ENCODE measurements around the gene MFSD12.
"Not testable (repeated sequence)": the region's sequence is repeated elsewhere in the genome, so short reads cannot be mapped to it uniquely, and the experiment has no call there.

The MFSD12 gene

GRCh38 chr19:3509566-3509989, 47.8 kb downstream of the MFSD12 start:
- TF ChIP-seq, protein P1, sequence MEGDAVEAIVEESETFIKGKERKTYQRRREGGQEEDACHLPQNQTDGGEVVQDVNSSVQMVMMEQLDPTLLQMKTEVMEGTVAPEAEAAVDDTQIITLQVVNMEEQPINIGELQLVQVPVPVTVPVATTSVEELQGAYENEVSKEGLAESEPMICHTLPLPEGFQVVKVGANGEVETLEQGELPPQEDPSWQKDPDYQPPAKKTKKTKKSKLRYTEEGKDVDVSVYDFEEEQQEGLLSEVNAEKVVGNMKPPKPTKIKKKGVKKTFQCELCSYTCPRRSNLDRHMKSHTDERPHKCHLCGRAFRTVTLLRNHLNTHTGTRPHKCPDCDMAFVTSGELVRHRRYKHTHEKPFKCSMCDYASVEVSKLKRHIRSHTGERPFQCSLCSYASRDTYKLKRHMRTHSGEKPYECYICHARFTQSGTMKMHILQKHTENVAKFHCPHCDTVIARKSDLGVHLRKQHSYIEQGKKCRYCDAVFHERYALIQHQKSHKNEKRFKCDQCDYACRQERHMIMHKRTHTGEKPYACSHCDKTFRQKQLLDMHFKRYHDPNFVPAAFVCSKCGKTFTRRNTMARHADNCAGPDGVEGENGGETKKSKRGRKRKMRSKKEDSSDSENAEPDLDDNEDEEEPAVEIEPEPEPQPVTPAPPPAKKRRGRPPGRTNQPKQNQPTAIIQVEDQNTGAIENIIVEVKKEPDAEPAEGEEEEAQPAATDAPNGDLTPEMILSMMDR (IDR thresholded peaks at IDR 0.05; ENCODE audit: control extremely low read depth, extremely low read depth, low read depth, missing control alignments): no peak
- ChIA-PET CTCF (no interaction called here), POLR2A (no interaction called here)
- DNase-seq (ENCODE audit: extremely low spot score): no peak

- no peak for DNase-seq (ENCODE audit: extremely low spot score)
- TF ChIP-seq, protein P1 (IDR thresholded peaks at IDR 0.05; ENCODE audit: control extremely low read depth, extremely low read depth, low read depth, missing control alignments): no peak
- POLR2A ChIA-PET: no interaction called here
- CTCF ChIA-PET: no interaction called here
Observed at GRCh38 chr19:3508771-3509535, 48.4 kb downstream of the MFSD12 start.

DNA sequence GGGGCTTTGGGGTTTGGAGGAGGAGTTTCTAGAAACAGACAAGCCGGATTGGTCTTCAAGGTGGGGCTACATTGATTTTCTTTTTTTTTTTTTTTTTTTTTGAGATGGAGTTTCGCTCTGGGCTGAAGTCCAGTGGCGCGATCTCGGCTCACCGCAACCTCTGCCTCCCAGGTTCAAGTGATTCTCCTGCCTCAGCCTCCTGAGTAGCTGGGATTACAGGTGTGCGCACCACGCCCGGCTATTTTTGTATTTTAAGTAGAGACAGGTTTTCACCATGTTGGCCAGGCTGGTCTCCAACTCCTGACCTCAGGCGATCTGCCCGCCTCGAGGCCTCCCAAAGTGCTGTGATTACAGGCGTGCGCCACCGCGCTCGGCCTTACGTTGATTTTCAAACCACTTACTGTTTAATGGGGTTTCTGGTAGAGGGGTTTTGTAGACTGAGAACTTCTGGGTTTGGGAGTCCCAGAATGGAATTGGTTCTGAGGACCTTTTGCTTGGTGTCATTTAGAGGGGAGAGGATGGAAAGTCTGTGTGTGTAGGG, 49.2 kb downstream of the MFSD12 start:
- POLR2A ChIA-PET; CTCF ChIA-PET; DNase-seq (ENCODE audit: extremely low spot score): not testable (repeated sequence)

DNA sequence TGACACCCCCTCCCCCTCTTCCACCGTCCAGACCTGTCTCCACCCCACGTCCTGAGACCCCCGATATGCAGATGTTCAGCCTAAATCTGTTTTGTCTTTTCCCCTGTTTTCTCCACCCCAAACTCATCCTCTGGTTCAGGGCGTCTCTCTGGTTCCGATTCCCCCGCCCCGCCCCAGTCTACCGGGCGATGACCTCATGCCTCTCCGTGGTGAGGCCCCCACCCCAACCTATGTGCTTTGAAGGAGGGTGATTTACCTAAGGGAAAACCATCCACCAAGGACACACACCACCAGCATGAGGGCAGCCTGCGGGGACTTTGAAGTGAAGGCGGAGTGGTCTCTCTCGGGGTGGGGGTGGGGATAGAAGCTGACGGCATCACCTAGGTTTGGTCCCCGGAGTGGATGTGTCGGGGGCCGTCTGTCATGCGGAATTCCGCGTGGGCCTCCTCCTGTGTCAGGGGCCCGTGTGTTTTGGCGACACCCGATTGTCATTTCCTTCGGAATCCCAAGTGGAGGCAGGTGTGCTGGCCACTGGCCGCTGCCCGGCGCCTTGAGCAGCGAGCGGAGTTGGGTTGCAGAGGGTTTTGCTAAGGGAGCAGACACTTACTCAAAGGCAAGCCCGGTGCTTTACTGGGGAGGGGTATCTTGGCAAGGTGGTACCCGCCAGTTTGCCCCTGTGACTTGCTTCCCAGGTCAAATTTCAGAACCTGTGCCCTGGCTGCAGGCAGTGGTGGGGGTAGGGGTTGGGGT, 49.8 kb downstream of the MFSD12 start:
- ChIA-PET POLR2A (no interaction called here), CTCF (no interaction called here)
- no peak for DNase-seq (ENCODE audit: extremely low spot score)
- TF ChIP-seq, protein P1 (IDR thresholded peaks at IDR 0.05; ENCODE audit: control extremely low read depth, extremely low read depth, low read depth, missing control alignments): no peak

DNA sequence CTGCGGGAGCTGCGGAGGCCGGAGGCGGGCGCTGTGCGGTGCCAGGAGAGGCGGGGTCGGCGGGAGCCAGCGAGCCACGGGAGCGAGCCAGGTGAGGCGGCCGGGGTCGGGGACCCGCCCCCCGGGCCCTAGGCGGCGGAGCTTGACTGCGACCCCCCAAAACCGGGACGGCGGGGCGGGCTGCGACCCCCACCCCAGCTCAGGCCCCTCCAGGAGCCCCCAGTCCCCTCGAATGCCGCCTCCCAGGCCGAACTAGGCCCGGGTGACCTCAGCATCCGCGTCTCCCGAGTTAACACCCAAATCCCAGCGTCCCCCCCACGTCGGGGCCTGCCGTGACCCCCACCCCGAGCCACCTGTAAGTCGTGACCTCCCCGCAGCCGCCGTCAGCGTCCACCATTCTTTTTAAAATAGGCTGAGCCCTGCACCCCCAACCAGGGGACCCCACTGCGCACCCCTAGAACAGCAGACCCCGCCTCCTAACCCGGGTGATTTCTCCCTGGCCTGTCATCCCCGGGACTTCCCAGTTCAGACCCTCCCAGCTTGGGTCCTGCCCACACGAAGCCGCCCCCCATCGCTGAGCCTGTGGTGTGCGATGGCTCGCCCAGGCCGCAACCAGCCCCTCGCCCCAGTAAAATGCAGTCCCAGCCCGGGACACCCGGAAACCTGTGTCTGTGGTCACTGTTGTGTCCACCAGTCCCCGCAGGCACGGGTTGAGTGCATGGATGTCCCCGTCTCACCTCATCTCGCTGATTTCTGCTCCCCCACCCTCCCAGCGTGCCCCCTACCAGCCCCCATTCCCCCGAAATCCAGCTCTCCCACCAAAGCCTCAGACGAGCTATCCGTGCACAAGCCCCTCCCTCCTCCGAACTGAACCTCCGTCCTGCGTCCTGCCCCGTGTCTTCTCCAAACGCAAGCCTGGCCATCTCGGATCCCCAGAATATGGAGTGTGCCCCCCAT, 50.7 kb downstream of the MFSD12 start:
- POLR2A ChIA-PET: interaction anchor here (0.7 kb wide), 1 partner anchor 302 kb away, joined by 4 read pairs; no protein-coding TSS in a partner anchor

GRCh38 chr19:3505598-3506383, 51.6 kb downstream of the MFSD12 start, which contains the start of gene FZR1:
FZR1 (plus strand) TSS chr19:3506311; CDS start chr19:3522990, 16,679 bp downstream.
- TF ChIP-seq, protein P1 (IDR thresholded peaks at IDR 0.05; ENCODE audit: control extremely low read depth, extremely low read depth, low read depth, missing control alignments): no peak
- CTCF ChIA-PET: interaction anchor here (1.9 kb wide), 1 partner anchor 21 kb away, joined by 5 read pairs; no protein-coding TSS in a partner anchor
- POLR2A ChIA-PET: interaction anchor here (0.7 kb wide), 1 partner anchor 301 kb away, joined by 4 read pairs; no protein-coding TSS in a partner anchor
- peak; percentile 100 for DNase-seq (ENCODE audit: extremely low spot score)

More for the DNA sequence above, 50.7 kb downstream of the MFSD12 start:
- CTCF ChIA-PET: interaction anchor here (1.9 kb wide), 1 partner anchor 22 kb away, joined by 5 read pairs; no protein-coding TSS in a partner anchor
- TF ChIP-seq, protein P1 (IDR thresholded peaks at IDR 0.05; ENCODE audit: control extremely low read depth, extremely low read depth, low read depth, missing control alignments): no peak
- peak; percentile 55 for DNase-seq (ENCODE audit: extremely low spot score)

Measured in GM10248 (cell line).